Right atrium auricular region (tissue), 2 donors: ENCODE measurements around the gene ALAS1. TPM values are rescaled to one million over a fixed set of nuclear protein-coding genes. Genes with fewer than 3 reads are reported as not detected.

Source experiments
- DNase-seq: peaks from one replicate; pipeline ENCODE4 v3.0.0-alpha.2; 2019; ENCODE audit warnings: low spot score
- H3K27ac ChIP-seq, 2 donors: fragments of 200-600 bp; sonication (generic); 1 replicate in 1 of 2; 2 replicates in 1 of 2; pipeline ENCODE4 v1.5.1; 2016 to 2019
- H3K27me3 ChIP-seq, 2 donors: fragments of 200-600 bp; sonication (generic); one replicate each; pipeline versions ENCODE4 v1.5.1 to v1.6.0; 2017 to 2019
- H3K36me3 ChIP-seq: fragments of 200-600 bp; sonication (generic); one replicate; pipeline ENCODE4 v1.5.1; 2016
- H3K4me1 ChIP-seq, 2 donors: fragments of 200-600 bp; sonication (generic); one replicate each; pipeline versions ENCODE4 v1.5.1 to v1.6.0; 2017 to 2019
- H3K4me3 ChIP-seq, 2 donors: fragments of 200-600 bp; sonication (generic); 1 replicate in 1 of 2; 2 replicates in 1 of 2; pipeline ENCODE4 v1.5.1; 2017 to 2019; ENCODE audit warnings: mild to moderate bottlenecking in 1 of 2, moderate library complexity in 1 of 2
- H3K9me3 ChIP-seq, 2 donors: fragments of 200-600 bp; sonication (generic); one replicate each; pipeline ENCODE4 v1.5.1; 2019
- total RNA-seq, 2 donors: library from RNA; depleted of rRNA; stranded (reverse); fragments of >200 nt; gene quantifications; one replicate each; pipeline ENCODE4 v1.1.0, GENCODE V29; 2016
- TF ChIP-seq, protein P1 (sequence below), 2 donors: fragments of 200-600 bp; sonication (generic); IDR thresholded peaks; one replicate each; pipeline ENCODE4 v1.5.1; 2019; ENCODE audit warnings: antibody characterized with exemption in 2 of 2

The ALAS1 gene
- total RNA-seq, 2 donors from 2014 or later = 69.7 to 103 TPM

GRCh38 chr3:52259035-52259434 is 61.1 kb downstream of the ALAS1 start:
- no peak overlapping the region for H3K27ac ChIP-seq
- H3K9me3 ChIP-seq = no peaks in the 10 kb centered on the region

DNA sequence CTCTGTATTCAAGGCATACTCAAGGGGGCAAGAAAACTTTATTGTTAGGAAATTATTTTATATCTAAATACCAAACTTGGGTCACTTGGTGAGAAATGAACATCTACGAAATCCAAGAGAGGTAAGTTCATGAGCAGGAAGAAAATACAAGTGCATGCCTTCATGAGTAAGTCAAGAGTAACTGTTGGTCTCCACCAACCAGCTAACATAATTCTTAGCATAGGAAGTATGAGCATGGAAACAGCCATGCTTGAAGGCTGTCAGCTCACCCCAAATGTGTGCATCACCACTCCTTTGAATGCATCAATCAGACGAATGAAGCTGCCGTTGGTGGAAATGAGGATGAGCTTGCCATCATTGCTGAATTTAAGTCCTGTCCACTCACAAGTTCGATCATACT is 61.5 kb downstream of the ALAS1 start:
- Histone ChIP-seq H3K27me3 (no peaks in the 10 kb centered on the region), H3K36me3 (peaks cover 97% of the 10 kb centered on the region), H3K4me1 (no peaks in the 10 kb centered on the region), H3K4me3 (no peak overlapping the region), H3K27ac (no peak overlapping the region), H3K9me3 (no peaks in the 10 kb centered on the region)
- TF ChIP-seq, protein P1, sequence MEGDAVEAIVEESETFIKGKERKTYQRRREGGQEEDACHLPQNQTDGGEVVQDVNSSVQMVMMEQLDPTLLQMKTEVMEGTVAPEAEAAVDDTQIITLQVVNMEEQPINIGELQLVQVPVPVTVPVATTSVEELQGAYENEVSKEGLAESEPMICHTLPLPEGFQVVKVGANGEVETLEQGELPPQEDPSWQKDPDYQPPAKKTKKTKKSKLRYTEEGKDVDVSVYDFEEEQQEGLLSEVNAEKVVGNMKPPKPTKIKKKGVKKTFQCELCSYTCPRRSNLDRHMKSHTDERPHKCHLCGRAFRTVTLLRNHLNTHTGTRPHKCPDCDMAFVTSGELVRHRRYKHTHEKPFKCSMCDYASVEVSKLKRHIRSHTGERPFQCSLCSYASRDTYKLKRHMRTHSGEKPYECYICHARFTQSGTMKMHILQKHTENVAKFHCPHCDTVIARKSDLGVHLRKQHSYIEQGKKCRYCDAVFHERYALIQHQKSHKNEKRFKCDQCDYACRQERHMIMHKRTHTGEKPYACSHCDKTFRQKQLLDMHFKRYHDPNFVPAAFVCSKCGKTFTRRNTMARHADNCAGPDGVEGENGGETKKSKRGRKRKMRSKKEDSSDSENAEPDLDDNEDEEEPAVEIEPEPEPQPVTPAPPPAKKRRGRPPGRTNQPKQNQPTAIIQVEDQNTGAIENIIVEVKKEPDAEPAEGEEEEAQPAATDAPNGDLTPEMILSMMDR (IDR thresholded peaks at IDR 0.05) = no peak
- DNase-seq = no peak

More at GRCh38 chr3:52259035-52259434, 61.1 kb downstream of the ALAS1 start:
- H3K27me3 ChIP-seq = no peaks in the 10 kb centered on the region
- H3K4me3 ChIP-seq = no peak overlapping the region
- no peaks in the 10 kb centered on the region for H3K4me1 ChIP-seq
- H3K36me3 ChIP-seq = peaks cover 98% of the 10 kb centered on the region
- TF ChIP-seq, protein P1 (IDR thresholded peaks at IDR 0.05) = no peak
- no peak for DNase-seq

DNA sequence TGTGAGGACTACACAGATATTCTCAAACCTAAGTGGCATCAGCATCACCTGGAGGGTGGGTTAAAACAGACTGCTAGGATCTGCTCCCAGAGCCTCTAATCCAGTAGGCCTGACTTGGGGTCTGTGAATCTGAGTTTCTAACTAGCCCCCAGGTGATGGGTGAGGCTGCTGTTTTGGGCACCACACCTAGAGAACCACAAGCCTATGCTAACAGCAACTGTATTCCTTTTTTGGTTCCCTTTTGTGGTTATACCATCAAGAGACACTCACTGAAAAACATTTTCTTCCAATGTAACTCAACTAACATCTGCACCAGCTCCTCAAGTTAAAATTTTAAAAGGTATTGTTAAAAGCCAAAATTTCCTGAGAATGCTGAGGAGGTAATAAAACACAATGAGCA is 64.5 kb downstream of the ALAS1 start:
- Histone ChIP-seq H3K4me3 (no peak overlapping the region), H3K4me1 (no peaks in the 10 kb centered on the region), H3K27me3 (no peaks in the 10 kb centered on the region), H3K27ac (no peak overlapping the region), H3K36me3 (peaks cover 97% of the 10 kb centered on the region), H3K9me3 (no peaks in the 10 kb centered on the region)
- no peak for DNase-seq
- TF ChIP-seq, protein P1 (IDR thresholded peaks at IDR 0.05) = no peak

Other genes starting within 250 kb of the ALAS1 start
- gene GPR62, start 242.8 kb upstream of the ALAS1 start, total RNA-seq = under 1 TPM; 0.12 to 0.82 TPM
- 100 to 1,000 TPM in 1 of 2 donors, 10 to 100 TPM in 1; 73.8 to 119 TPM for gene PCBP4, start 230.7 kb upstream of the ALAS1 start, total RNA-seq
- 10 to 100 TPM; 15.6 to 20.9 TPM for gene ABHD14B, start 224.1 kb upstream of the ALAS1 start, total RNA-seq
- gene ABHD14A, start 223.1 kb upstream of the ALAS1 start, total RNA-seq = 10 to 100 TPM; 21.0 to 31.3 TPM
- gene ACY1, start 214.6 kb upstream of the ALAS1 start, total RNA-seq = 10 to 100 TPM; 26.0 to 29.8 TPM
- 1,000 to 10,000 TPM in 1 of 2 donors, 100 to 1,000 TPM in 1; 658 to 1,017 TPM for gene RPL29, start 202.3 kb upstream of the ALAS1 start, total RNA-seq
- 10 to 100 TPM; 17.7 to 33.7 TPM for gene DUSP7, start 141.6 kb upstream of the ALAS1 start, total RNA-seq
- under 1 TPM; 0.47 to 0.78 TPM for gene POC1A, start 43.7 kb upstream of the ALAS1 start, total RNA-seq
- not detected for gene TLR9, start 27.5 kb downstream of the ALAS1 start, total RNA-seq
- gene TWF2, start 41.0 kb downstream of the ALAS1 start, total RNA-seq = 10 to 100 TPM; 54.4 to 58.6 TPM
- 1 to 10 TPM; 5.7 to 8.1 TPM for gene PPM1M, start 47.6 kb downstream of the ALAS1 start, total RNA-seq
- 10 to 100 TPM; 43.2 to 43.8 TPM for gene WDR82, start 80.5 kb downstream of the ALAS1 start, total RNA-seq
- 1 to 10 TPM; 2.0 to 5.4 TPM for gene GLYCTK, start 89.7 kb downstream of the ALAS1 start, total RNA-seq
- gene DNAH1, start 118.2 kb downstream of the ALAS1 start, total RNA-seq = 1 to 10 TPM; 1.5 to 2.5 TPM
- 10 to 100 TPM; 38.8 to 53.9 TPM for gene BAP1, start 211.8 kb downstream of the ALAS1 start, total RNA-seq
- gene PHF7, start 212.5 kb downstream of the ALAS1 start, total RNA-seq = 10 to 100 TPM; 10.1 to 17.6 TPM
- gene SEMA3G, start 246.9 kb downstream of the ALAS1 start, total RNA-seq = 10 to 100 TPM; 11.8 to 12.6 TPM